Stimulated activated CD4-positive, alpha-beta T cell treated with anti-CD3 and anti-CD28 coated beads, Interleukin-1b, Interleukin-23, amount 100 ng/mL, for 4 hours (primary cell): ENCODE results near the gene TRIM33.
"Not testable (repeated sequence)": the region's sequence is repeated elsewhere in the genome, so short reads cannot be mapped to it uniquely, and the experiment has no call there.

Experiments used
- DNase-seq, 2 donors: peaks; one replicate each; pipeline ENCODE4 v3.0.0-alpha.2; 2020; ENCODE audit warnings: low read depth in 2 of 2

Gene TRIM33

DNA sequence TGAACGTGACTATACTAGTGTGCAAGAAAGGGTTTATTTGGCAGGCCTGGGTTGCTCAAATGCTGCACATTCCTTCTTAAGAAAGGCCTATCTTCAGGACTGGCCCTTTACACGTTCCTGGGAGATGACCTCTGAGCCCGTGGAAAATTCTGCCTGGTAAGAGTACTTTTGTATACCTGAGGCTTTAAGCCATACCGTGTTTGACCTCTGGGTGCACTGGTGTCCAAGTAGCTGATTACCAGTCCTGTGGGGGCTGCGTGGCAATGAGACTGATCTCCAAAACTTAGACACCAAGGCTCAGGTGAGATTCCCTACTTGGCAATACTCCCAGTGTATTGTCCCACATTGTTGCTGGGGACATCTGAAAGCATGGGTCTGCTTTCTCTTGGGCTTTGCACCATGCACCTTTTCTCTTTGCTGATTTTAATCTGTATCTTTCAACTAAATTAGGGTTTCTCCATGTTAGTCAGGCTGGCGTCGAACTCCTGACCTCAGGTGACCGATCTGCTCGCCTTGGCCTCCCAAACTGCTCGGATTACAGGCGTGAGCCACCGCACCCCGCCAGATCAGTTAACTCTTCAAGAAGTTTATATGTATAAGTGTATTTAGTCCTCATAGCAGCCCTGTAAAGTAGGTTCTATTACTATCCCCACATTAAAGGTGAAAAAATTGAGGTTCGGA is 44.5 kb downstream of the TRIM33 start:
- no peak for DNase-seq

DNA sequence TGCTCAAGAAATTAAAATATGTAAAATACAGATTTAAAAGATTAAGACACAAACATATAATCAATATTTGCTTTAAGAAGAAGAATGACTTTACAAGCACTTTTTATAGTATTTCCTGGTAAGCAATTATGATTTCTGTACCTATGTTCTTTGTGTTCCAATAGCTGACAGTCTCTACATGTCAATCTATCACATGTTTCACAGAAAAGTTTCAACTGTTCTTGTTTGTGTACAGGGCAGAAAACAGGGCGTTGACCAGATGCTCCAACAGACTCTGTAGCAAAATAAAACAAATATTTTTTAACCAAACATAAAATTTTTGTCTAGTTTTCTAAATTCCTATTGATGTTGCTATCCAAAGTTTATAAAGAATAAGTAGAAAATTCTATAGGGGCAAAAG is 48.0 kb downstream of the TRIM33 start:
- DNase-seq = no peak

DNA sequence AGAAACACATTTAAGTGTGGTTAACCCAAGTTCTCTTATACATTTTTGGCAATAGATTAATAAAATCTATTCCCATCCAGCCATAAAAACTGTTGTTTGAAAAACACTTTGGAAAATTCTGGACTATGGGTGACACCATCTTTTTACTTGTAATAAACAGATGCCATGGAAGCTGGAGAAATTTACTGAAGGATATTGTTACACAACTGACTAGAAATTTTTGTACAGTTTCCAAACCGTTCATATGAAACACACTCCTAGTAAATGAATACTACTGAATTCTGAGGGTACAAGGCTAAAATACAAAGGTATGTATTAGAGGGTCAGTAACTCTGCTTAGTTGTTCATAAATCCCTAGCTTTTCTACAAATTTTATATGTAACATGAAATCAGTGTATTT is 48.7 kb downstream of the TRIM33 start:
- no peak for DNase-seq

DNA sequence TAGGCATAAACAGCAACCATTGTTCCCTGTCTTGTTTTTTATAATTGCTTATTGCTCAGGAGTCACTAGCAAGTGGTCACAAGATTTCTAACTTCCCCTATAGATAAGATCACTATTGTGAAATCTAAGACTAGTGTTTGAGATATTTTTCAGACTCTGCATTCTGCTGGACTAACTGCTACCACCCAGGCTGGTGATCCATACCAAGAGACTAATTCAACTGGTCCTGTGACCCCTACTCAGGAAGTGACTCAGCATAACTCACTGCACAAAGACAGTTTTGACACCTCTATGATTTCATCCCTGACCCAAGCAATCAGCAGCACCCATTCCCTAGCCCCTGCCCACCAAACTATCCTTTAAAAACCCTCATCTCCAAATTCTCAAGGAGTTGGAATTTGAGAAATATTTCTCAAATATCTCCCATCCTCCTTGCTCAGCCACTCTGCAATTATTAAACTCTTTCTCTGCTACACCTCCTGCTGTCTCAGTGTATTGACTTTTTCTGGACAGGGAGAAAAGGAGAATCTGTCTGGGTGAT is 52.7 kb downstream of the TRIM33 start:
- DNase-seq = no peak

DNA sequence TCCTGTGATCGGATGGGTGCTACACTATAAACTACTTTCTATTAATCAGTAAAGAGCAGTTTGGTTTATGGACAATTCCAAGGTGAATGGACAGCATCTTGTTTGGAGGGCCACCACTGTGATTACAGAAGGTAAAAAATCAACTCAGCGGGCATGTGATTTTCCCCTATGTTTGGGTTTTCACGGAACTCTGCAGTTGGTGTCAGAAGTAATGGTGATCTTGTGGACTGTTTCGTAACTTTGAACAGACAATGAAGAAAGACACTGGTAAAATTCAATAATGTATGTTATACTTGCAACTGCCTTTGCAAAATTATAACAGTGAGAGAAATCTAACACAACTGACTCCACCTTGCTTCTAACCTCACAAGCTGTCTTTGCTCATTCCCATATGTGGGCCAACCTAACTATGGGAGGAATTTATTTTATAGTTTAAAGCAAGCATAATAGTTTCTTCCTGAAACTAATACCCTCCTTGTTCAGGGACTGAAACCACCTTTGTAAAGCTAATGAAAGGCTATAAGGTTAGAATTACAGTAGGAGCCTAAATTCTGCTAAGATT is 53.2 kb downstream of the TRIM33 start:
- no peak for DNase-seq

DNA sequence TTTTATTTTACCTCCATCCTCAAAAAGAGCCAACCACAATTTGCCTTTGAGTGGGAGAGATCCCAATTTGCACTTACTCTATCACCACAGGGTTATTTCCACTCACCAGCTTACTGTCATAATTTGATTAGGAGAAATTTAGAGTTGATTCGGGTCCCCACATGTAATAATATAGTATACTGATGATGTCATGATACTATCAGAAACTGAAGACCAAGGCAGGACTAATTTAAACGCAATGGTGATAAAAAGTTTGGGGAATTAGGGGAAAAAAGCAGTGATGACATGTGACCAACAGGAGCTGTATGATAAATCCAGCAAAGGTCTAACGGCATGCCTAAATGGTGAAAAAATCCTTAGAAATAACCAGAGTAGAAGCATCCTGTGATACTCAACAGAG is 54.4 kb downstream of the TRIM33 start:
- no peak for DNase-seq

DNA sequence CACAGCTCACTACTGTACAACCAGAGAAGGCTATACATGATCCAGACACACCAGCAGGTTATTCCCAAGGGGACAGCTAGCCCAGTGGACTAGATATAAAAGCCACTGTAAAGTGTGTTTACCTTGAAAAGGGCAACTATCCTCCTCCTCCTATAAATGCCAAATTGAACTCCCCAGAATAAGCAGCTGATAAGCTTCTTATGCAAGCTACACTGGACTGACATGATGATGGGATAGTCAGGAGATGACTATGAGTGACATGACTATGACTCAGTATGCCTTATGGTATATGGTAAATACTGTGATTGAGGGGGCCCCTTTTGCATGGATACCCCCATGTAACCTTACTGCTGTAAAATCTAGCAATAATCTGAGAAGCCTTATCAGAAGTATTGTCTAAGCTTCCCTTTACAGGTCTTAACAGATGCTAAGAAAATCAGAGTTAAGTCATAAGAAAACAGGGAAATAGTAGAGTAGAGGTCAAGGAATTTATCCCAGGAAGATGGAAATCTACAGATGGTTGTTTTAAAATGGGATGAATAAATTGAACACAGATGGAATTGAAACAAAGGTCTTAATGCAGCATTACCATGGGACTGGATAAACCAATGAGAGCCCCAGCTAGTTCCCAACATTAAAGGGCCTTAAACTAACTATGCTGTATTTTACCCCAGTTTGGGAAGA is 55.8 kb downstream of the TRIM33 start:
- DNase-seq = no peak

DNA sequence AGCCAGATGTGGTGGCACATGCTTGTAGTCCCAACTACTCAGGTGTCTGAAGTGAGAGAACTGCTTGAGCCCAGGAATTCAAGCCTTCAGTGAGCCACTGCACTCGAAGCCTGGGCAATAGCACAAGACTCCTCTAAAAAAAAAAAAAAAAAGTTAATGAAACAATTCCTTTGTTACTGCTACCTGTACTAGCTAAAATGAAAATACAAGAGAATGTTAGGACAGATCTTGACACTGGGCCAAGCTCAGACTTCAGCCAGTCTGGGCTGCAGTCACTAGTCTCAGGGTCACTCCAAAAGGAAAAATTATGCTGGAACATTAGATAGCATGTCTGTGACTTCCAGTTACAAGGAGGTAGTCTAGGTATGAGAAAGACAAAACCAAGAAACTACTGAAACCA is 56.5 kb downstream of the TRIM33 start:
- DNase-seq = no peak

DNA sequence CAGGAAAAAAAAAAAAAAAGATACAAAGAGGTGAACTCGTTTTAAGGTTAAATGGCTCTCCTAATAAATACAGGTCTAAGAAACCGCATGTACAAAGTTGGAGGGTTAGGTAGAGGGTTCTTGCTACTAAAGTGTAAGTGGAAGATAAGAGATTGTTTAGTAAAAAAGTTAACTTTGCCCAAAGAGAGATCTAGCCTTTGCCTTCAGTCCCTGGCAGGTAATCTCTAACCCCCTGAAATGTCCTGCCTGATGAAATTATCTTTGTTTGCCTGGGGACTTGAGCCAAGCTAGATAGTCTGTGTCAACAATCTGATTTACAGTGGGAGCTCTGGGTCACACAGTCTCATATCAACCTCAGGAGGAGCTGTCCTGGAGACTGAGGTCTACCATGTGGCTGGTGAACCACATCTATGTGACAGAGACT is 57.6 kb downstream of the TRIM33 start:
- no peak for DNase-seq

DNA sequence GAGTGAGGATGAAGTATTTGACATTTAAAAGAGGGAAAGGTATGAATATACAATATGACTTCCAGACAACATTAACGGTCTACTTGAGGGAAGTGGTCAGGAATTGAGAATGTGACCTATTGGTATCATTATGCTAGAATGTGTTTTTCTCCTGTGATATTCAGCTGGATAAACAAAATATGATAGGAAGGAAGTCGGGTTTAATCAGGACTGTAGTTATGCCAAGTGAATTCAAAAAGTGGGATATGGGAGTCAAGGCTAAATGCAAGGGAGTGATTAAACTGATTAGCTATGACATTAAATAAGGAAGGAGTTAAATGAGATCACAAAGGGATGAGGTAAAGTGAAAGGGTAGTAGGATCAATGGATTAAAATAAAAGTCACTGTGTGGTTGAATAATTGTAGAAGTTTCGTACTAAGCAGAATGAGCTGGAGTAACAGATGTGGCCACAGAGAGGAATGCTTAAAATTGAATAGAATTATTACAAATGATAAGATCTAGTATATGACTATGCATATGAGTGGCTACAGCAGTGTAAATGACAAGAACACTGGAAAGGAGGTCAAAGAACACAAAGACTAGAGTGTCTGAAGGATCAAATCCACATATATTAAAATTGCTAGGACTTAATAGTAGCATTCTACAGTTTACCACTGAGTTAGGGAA is 62.5 kb downstream of the TRIM33 start:
- DNase-seq = no peak

DNA sequence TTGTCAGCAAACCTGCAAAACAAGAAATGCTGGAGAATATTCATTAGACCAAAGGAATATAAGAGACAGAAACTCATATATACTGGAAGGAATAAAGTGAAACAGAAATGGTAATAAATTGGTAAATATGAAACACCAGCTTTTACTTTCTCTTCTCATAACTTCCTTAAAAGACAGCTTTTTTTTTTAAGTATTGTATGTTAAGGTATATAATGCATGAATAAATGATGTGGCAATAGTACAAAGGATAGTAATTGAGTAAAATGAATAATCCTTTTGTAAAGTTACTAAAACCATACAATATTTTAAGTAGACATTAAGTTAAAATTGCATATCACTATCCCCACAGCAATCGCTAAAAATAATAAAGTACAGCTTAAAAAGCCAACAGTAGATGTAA is 64.8 kb downstream of the TRIM33 start:
- no peak for DNase-seq

DNA sequence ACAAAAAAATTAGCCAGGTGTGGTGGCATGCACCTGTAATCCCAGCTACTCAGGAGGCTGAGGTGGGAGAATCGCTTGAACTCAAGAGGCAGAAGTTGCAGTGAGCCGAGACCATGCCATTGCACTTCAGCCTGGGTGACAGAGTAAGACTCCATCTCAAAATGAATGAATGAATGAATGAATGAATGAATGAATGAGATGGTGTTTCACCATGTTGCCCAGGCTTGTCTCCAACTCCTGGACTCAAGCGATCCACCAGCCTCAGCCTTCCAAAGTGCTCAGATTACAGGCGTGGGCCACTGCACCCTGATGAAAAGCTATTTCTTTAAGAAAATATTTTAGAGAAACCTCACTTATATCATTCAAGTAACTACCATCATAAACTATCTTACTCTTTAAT is 67.8 kb downstream of the TRIM33 start:
- DNase-seq = not testable (repeated sequence)

DNA sequence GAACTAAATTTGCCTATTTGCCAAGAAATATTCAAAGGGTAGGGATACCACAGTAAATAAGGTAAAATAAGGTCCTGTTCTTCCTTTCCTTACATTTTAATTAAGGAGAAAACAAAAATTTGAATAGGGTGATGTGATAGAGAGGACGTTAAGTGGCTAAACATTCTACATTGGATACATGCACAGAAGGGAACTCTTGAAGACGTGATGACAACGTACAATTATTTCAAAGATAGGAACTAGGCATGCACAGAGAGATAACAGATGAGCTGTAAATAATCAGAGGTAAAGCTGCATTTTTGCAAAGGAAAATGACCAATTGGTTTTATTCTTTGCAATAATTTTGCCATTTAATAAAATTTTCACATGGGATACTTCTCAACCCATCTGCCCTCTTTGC is 69.7 kb downstream of the TRIM33 start:
- no peak for DNase-seq

DNA sequence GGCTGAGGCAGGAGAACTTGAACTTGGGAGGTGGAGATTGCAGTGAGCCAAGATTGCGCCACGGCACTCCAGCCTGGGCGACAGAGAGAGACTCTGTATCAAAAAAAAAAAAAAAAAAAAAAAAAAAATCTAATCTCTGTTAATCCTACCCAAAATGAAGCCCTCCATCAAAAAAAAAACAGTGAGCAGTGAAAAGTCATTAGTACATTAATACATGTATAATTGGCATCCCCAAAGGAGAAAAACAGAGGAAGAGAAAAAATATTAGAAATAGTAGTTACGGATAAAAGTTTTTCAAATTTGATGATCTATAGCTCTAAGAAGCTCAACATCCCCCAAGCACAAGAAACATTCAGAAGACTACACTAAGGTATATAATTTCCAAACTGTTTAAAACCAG is 71.6 kb downstream of the TRIM33 start:
- DNase-seq = no peak

DNA sequence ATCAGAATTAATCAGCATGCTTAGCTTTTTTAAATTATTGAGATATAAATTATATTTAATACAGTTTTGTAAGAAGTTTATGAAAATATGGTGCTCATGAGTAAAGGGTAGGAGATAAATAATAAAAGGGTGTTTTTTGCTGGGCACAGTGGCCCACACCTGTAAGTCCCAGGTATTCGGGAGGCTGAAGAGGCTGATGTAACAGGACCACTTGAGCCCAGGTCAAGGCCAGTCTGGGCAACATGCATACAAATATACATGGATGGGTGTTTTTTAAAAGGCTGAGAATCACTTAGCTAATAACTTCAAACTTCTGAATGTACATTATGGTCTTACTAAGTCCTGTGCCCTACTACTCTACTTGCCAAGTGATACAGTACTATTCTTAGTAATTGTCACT is 73.2 kb downstream of the TRIM33 start:
- no peak for DNase-seq

DNA sequence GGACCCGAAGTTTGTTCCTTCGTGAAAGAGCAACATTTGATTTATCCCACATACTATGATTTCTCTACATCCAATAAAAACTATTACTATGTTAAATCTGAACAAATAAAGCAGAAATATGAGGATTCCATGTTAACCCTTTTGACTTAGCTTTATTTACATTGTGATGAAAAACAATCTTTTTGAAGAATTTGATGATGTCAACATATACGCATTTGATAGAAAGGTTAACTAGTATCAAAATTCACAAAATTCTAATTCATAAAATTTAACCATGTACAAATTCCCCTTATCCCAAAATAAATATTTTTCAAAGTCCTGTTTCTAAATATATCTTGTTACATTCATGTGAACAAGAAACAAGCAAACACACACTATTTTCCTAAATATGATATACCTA is 74.2 kb downstream of the TRIM33 start:
- DNase-seq = no peak

DNA sequence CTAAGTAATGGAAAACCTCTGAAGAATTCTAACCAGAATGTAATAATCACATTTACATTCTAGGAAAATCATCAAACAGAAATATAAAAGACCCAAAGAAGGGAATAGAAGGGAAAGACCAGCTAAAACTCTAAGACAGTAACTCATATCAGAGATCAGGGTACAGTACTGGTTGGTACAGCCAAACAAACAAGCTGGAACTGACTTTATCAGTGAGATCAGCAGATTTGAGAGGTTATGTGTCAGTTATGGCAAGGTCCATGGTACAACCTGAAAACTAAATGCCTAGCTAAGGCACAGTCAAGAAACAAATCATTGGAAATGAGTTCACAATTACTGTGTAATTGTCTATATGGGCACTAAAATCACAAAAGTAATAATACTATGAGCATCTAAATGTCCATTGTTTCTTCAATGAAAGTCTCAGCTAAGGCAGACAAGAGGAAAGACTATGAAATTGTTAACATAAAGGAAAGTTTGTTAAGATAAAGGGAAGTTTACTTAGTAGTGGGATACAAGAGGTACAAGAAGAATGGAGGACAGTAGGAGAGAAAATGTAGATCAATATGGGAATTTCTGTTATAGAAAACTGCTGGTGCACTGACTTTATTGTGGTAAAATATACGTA is 75.8 kb downstream of the TRIM33 start:
- no peak for DNase-seq

DNA sequence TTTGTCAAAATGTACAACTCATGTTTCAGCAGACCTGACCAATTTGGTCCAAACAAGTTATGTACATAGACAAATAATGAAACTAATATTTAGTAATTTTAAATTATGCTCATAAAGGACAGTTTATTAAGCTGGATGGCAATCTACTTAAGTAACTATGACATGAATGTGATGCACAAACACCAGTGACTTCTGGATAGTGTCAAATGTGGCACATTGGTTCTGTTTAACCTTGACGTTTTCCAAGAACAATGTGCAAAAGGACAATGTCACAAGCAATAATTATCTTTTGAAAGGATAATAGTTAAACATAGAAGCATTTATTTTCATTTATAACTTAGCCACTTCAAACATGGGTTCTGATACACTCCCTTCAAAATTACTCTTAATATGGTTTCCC is 80.0 kb downstream of the TRIM33 start:
- no peak for DNase-seq

DNA sequence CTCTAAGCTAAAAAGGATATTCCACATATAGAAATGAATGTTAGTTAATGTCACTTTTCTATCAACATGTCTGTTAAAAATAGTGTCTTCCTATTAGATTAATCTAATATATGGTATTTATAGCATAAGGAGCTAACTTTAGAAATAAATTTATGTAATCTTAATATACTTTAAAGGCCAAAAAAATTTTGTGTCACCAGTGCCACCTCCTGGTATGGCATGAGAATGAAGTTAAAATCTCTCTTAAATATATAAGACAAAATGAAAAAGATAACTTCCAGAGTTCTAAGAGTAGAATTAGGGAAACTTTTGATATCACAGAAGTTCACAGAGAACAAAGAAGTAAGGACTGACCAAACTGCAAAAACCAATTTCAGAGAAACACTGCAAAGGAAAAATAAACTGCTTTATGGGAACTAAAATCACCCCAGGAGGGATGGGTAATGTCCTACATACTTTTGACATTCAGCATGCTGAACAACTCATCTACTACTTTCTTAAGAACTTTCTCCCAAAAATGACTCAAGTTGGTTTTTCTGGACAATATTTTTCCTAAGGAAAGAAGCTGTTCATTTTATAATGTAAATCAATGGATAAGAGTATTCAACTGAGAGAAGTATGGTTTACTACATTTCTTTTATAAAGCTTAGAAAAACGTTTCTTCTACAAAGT is 82.8 kb downstream of the TRIM33 start:
- DNase-seq = no peak

DNA sequence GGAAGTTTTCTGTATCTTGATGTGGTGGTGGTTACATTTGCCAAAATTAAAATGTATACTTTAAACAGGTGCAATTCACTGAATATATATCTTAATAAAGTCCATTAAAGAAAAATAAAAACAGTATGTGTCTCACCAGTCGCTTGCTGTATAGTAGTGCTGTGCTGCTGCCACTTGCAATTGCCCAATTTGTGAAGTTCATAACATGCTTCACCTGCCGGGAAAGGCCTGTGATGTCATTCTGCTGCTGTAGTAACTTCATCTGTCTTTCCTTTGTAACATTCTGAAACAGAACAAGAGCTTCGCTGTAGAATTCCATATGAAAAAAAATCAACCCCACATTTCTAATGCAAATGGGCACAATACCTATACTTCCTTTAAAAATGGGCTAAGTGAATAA is 83.4 kb downstream of the TRIM33 start:
- no peak for DNase-seq

DNA sequence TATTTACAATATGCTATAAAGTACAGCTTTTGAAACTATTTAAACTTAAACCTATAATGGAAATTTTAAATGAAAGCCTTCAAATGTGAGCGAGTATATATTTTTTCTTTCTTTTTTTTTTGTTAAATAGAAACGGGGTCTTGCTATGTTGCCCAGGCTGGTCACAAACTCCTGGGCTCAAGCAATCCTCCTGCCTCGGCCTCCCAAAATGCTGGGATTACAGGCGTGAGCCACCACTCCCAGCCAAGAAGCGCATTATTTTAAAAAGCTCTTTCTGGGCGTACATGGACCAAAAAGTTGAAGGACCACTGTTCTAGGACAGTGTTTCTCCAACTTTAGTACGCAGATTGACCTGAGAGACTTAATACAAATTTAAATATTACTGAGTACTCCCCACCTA is 87.5 kb downstream of the TRIM33 start:
- no peak for DNase-seq

DNA sequence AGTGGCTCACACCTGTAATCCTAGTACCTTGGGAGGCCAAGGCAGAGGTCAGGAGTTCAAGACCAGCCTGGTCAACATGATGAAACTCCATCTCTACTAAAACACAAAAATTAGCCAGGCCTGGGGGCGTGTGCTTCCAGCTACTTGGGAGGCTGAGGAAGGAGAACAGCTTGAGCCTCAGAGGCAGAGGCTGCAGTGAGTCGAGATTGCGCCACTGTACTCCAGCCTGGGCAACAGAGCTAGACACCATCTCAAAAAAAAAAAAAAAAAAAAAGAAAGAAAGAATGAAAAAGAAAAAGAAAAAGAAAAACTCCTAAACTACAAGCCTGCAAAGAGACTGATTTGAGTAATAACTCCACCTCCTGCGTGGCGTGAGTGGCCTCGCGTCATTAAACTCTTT is 92.1 kb downstream of the TRIM33 start:
- not testable (repeated sequence) for DNase-seq
